Spinal cord (tissue), 10 donors: ENCODE data around the gene PHPT1. TPM values are rescaled to one million over a fixed set of nuclear protein-coding genes. Genes with fewer than 3 reads are reported as not detected.
"Not testable (repeated sequence)": the region's sequence is repeated elsewhere in the genome, so short reads cannot be mapped to it uniquely, and the experiment has no call there.

Experiments
- DNase-seq, 6 donors: peaks; one replicate each; pipeline versions ENCODE4 v3.0.0 to v3.0.0-alpha.2; 2013 to 2015; ENCODE audit warnings: low spot score in 6 of 6, low read depth in 4 of 6
- H3K27ac ChIP-seq: one replicate; pipeline ENCODE4 v1.5.1; 2013; ENCODE audit warnings: low read depth, low read length, control low read depth
- H3K27me3 ChIP-seq: one replicate; pipeline ENCODE4 v1.6.1; 2013; ENCODE audit warnings: low read length; ENCODE audit not compliant: control insufficient read depth, insufficient read depth
- H3K36me3 ChIP-seq: one replicate; pipeline ENCODE4 v1.6.1; 2013; ENCODE audit warnings: low read length; ENCODE audit not compliant: control insufficient read depth, insufficient read depth
- H3K4me1 ChIP-seq: one replicate; pipeline ENCODE4 v1.6.1; 2013; ENCODE audit warnings: low read length; ENCODE audit not compliant: control insufficient read depth, insufficient read depth
- H3K4me3 ChIP-seq: one replicate; pipeline ENCODE4 v1.5.1; 2013; ENCODE audit warnings: low read depth, low read length, control low read depth
- H3K9me3 ChIP-seq: one replicate; pipeline ENCODE4 v1.6.1; 2013; ENCODE audit warnings: low read length; ENCODE audit not compliant: control insufficient read depth, insufficient read depth
- WGBS: methylation state at CpG from one replicate; pipeline ENCODE4 v1.1.5; 2013; ENCODE audit warnings: missing lambda C conversion rate; ENCODE audit not compliant: insufficient coverage; 5-methylcytosine and 5-hydroxymethylcytosine counted together
- polyA plus RNA-seq, 2 donors: library from polyadenylated mRNA; unstranded; fragments of 120-200 nt; gene quantifications; one replicate each; pipeline ENCODE4 v1.2.1, GENCODE V29; 2013; ENCODE audit not compliant: insufficient read length in 2 of 2
- total RNA-seq, 2 donors: library from RNA; depleted of rRNA in 1 of 2; stranded (reverse); fragments of 120-200 nt in 1 of 2; fragments of >200 nt in 1 of 2; gene quantifications; one replicate each; pipeline versions ENCODE4 v1.2.3 to v1.2.4, GENCODE V29; 2013 to 2014
- donor health status: healthy.

PHPT1 gene
- total and polyA plus RNA-seq, 4 donors = 81.6 to 200 (median 187) TPM

DNA sequence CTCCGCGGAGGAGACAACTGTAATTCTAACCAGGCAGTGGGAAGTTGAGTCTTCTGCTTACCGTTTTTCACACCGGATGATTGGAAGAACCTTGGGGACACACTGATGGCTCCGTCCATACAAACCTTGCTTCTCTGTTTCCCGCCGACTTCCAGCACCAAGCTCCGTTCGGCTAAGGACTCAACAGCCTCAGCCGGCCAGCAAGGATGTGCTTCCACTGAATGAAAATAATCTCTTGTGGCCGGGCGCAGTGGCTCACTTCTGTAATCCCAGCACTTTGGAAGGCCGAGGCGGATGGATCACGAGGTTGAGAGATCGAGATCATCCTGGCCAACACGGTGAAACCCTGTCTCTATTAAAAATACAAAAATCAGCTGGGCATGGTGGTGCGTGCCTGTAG lies 18.7 kb downstream of the PHPT1 start:
- DNase-seq = no peak
- Histone ChIP-seq H3K27ac (no peak overlapping the region), H3K4me3 (no peak overlapping the region), H3K36me3 (peaks cover 20% of the 10 kb centered on the region), H3K9me3 (no peaks in the 10 kb centered on the region), H3K4me1 (peaks cover 22% of the 10 kb centered on the region), H3K27me3 (no peaks in the 10 kb centered on the region)
- 95% methylated on average over 18 of the region's 18 CpGs for WGBS

DNA sequence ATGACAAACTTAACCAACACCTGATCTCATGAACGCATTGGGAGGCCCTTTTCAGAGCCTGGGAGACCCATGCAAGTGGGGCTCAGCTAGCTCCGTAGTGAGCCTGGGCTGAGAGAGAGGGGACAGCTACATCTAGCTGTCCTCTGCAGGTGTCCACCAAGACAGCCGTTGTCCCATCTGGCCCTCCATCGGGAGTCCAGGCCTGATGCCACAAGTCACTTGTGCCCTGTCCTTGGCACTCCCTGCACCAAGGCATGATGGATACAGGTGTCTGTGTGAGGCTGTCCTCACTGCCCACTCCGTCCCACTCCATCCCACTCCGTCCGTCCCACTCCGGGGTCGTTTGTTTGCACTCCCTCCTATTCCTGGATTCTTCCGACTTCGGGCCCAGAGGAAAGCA lies 19.4 kb downstream of the PHPT1 start:
- H3K4me1 ChIP-seq = peaks cover 22% of the 10 kb centered on the region
- 91% methylated on average over 10 of the region's 11 CpGs for WGBS
- no peak for DNase-seq

DNA sequence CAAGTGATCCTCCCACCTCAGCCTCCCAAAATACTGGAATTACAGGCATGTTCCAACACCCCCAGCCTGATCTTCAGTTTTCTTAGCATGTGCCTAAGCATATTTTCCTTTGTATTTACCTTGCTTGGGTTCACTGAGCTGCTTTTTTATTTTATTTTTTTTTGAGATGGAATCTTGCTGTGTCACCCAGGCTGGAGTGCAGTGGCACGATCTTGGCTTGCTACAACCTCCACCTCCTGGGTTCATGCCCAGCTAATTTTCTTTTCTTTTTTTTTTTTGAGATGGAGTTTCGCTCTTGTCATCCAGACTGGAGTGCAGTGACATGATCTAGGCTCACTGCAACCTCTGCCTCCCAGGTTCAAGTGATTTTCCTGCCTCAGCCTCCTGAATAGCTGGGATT lies 20.4 kb downstream of the PHPT1 start:
- H3K4me3 ChIP-seq, H3K36me3 ChIP-seq, DNase-seq, H3K9me3 ChIP-seq, H3K27me3 ChIP-seq, H3K27ac ChIP-seq: not testable (repeated sequence)
- WGBS = 83% methylated on average over 1 of the region's 2 CpGs
- peaks cover 20% of the 10 kb centered on the region for H3K4me1 ChIP-seq

More for the DNA sequence above, 19.4 kb downstream of the PHPT1 start:
- Histone ChIP-seq H3K36me3 (peaks cover 12% of the 10 kb centered on the region), H3K9me3 (no peaks in the 10 kb centered on the region), H3K27me3 (no peaks in the 10 kb centered on the region), H3K4me3 (no peak overlapping the region), H3K27ac (no peak overlapping the region)

DNA sequence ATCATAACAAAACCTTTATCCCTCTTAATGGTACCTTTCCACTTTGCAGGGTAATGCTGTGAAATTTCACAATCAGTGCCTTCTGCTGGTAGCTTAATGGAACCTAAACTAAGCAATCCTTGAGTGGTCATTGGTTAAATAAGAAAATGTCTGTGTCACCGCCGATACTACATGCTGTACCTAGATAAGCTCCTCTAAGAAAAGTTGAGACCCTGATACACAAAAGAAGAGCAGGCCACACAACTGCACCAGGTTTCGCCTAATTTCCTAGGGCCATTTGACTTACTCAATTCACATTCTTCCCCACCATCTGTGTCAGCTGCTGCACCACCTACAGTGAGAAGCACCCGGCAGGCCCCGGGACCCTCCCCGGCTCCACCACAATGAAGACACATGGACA lies 25.9 kb downstream of the PHPT1 start:
- Histone ChIP-seq H3K4me3 (no peak overlapping the region), H3K4me1 (no peaks in the 10 kb centered on the region), H3K36me3 (no peaks in the 10 kb centered on the region), H3K9me3 (no peaks in the 10 kb centered on the region), H3K27me3 (no peaks in the 10 kb centered on the region), H3K27ac (no peak overlapping the region)
- WGBS = 83% methylated on average over 6 of the region's 6 CpGs
- no peak for DNase-seq

DNA sequence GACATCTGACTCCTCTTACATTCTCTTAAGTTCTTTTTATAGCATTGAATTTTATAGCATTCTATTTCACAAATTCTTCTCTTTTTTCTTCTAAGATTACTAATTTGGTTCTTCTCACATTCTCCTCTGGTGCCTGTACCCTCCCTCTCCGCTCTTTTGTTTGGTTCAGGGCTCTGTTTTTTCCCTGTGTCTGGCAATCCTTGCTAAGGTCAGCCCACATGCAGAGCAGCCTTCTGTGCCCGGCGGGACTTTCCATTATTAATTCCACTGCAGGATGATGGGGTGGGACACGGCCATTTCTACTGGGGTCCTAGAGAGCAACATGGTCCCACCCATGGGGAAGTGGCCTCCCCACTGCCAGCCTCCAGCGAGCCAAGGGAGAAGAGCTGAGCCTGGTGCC lies 27.3 kb downstream of the PHPT1 start:
- Histone ChIP-seq H3K36me3 (no peaks in the 10 kb centered on the region), H3K4me1 (peaks cover under 1% of the 10 kb centered on the region), H3K27me3 (no peaks in the 10 kb centered on the region), H3K27ac (no peak overlapping the region), H3K9me3 (no peaks in the 10 kb centered on the region), H3K4me3 (no peak overlapping the region)
- 56% methylated on average over 5 of the region's 5 CpGs for WGBS
- no peak for DNase-seq

DNA sequence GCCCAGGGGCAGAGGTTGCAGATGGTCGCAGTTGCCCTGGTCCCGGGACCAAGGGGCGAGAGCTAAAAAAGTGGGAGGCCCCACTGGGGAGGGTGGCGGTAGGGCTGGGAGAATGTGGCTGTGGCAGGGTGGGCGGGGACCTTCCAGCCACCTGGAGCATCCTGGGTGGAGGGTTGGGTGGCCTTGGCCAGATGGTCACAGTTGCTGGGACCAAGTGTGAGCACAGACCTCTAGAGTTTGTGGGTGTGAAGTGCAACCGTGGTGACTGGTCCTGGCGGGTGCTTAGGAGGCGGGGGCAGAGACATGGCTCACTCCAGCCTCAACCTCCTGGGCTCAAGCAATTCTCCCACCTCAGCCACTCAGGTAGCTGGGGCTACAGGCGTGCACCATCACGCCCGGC lies 31.4 kb downstream of the PHPT1 start:
- Histone ChIP-seq H3K9me3 (no peaks in the 10 kb centered on the region), H3K36me3 (no peaks in the 10 kb centered on the region), H3K4me1 (peaks cover 15% of the 10 kb centered on the region), H3K27ac (no peak overlapping the region), H3K4me3 (no peak overlapping the region), H3K27me3 (no peaks in the 10 kb centered on the region)
- WGBS = 78% methylated on average over 5 of the region's 11 CpGs
- no peak for DNase-seq

DNA sequence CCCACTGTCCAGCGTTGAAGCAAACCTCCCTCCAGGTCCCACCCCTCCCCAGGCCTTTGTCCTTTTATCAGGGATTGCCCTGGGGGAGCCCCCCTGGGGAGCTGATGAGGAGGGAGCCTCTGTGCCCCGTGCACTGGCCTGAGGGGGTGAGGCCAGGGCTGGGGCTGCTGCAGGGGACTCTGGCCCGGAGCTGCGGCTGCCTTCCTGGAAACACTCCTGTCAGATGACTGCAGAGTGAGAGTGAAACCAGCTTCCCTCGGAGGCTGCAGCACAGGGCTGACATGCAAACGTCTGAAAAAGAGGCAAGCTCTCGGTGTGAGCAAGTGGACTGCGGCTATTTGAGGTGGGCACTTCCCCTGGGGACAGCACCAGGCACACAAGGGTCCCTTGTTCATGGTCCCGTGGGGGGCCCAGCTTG lies 32.5 kb downstream of the PHPT1 start:
- H3K36me3 ChIP-seq = no peaks in the 10 kb centered on the region
- no peak overlapping the region for H3K27ac ChIP-seq
- WGBS = 36% methylated on average over 8 of the region's 9 CpGs

DNA sequence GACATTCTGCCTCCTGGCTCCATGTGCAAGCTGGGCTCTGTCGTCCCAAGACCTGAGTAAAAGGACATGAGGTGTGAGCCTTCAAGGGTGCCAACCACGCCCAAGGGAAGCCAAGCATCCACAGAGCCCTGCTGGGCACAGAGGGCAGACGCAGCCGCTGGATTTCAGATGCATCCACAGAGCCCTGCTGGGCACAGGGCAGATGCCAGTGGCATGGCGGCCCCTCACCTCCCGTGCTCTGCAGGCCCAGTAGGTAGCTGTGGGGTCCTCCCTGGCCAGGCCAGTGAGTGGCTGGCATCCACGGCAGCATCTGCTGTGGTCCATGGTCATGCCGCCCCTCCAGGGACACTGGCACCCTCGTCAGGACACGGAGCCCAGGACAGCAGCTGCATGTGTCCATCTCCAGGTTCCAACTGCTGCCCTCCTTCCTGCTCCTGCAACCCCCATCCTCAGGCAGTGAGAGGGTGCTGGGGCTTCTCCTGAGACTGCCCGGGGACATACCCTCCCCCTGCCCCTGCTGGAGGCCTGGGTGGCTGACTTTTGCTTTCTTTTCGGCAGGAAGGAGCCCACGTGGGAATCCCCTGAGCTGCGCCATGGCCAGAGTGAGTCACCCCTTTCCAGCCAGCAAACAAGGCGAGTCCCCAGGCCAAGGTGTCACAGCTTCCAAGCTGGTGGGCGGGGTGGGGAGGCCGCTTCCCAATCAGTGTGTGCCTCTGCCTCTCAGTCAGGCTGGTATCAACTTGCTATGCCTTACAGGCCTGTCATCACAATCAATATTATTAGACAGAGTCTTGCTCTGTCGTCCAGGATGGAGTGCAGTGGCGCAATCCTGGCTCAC lies 33.1 kb downstream of the PHPT1 start:
- H3K36me3 ChIP-seq = no peaks in the 10 kb centered on the region
- DNase-seq = no peak
- H3K27me3 ChIP-seq = no peaks in the 10 kb centered on the region
- no peaks in the 10 kb centered on the region for H3K9me3 ChIP-seq
- H3K4me3 ChIP-seq = no peak overlapping the region
- WGBS = 78% methylated on average over 19 of the region's 19 CpGs
- H3K4me1 ChIP-seq = peaks cover 22% of the 10 kb centered on the region
- no peak overlapping the region for H3K27ac ChIP-seq

More for the DNA sequence above, 32.5 kb downstream of the PHPT1 start:
- DNase-seq = no peak
- peaks cover 16% of the 10 kb centered on the region for H3K4me1 ChIP-seq
- no peak overlapping the region for H3K4me3 ChIP-seq
- no peaks in the 10 kb centered on the region for H3K27me3 ChIP-seq
- no peaks in the 10 kb centered on the region for H3K9me3 ChIP-seq

DNA sequence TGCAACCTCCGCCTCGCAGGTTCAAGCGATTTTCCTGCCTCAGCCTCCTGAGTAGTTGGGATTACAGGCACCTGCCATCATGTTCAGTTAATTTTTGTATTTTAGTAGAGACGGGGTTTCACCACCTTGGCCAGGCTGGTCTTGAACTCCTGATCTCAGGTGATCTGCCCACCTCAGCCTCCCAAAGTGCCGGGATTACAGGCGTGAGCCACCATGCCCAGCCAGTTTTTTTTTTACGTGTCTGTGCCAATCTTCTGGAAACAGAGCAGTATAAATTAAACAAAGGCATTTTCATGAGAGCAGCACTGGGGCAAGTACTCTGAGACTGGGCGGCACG lies 33.7 kb downstream of the PHPT1 start:
- not testable (repeated sequence) for H3K36me3 ChIP-seq, H3K27ac ChIP-seq, DNase-seq, H3K27me3 ChIP-seq, H3K9me3 ChIP-seq, H3K4me3 ChIP-seq
- peaks cover 28% of the 10 kb centered on the region for H3K4me1 ChIP-seq
- WGBS = 86% methylated on average over 9 of the region's 9 CpGs

DNA sequence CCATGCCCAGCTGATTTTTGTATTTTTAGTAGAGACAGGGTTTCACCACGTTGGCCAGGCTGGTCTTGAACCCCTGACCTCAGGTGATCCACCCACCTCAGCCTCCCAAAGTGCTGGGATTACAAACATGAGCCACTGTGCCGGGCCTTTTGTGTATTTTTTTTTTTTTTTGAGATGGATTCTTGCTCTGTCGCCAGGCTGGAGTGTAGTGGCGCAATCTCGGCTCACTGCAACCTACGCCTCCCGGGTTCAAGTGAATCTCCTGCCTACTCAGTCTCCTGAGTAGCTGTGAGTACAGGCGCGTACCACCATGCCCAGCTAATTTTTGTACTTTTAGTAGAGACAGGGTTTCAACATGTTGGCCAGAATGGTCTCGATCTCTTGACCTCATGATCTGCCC lies 34.5 kb downstream of the PHPT1 start:
- not testable (repeated sequence) for H3K27ac ChIP-seq, H3K27me3 ChIP-seq, H3K9me3 ChIP-seq, DNase-seq, H3K4me3 ChIP-seq, H3K36me3 ChIP-seq
- peaks cover 31% of the 10 kb centered on the region for H3K4me1 ChIP-seq
- WGBS = 93% methylated on average over 4 of the region's 10 CpGs
